K562 (cell line): ENCODE measurements around the gene ZBTB24. TPM values are rescaled to one million over a fixed set of nuclear protein-coding genes. Genes with fewer than 3 reads are reported as not detected.

Experiments used
- DLX4 ChIP-seq: fragments of 250-450 bp; sonication (Bioruptor Pico); IDR thresholded peaks from 2 replicates; pipeline ENCODE4 v1.6.1; 2021; ENCODE audit warnings: mild to moderate bottlenecking
- EHMT2 ChIP-seq: fragments of 450-650 bp; IDR thresholded peaks from 2 replicates; pipeline ENCODE4 v1.6.1; 2018; ENCODE audit warnings: antibody characterized with exemption
- GABPA ChIP-seq: fragments of 200-800 bp; sonication (Bioruptor generic); conservative IDR thresholded peaks from 2 replicates; pipeline ENCODE4 v1.6.1; 2016; ENCODE audit warnings: low read depth, missing genetic modification characterization, missing compliant biosample characterization
- HLTF ChIP-seq: fragments of 450-650 bp; IDR thresholded peaks from 2 replicates; pipeline ENCODE4 v1.6.1; 2016
- MEIS2 ChIP-seq: fragments of 450-650 bp; IDR thresholded peaks from 2 replicates; pipeline ENCODE4 v1.6.1; 2014; ENCODE audit warnings: mild to moderate bottlenecking; ENCODE audit not compliant: partially characterized antibody
- NFE2 ChIP-seq: IDR thresholded peaks from 2 replicates; pipeline ENCODE4 v1.6.1; 2014; ENCODE audit warnings: antibody characterized with exemption, low read depth
- SMAD4 ChIP-seq: fragments of 250-450 bp; sonication (Bioruptor Pico); conservative IDR thresholded peaks from 2 replicates; pipeline ENCODE4 v1.8.0; 2021; ENCODE audit warnings: inconsistent platforms, mild to moderate bottlenecking, moderate library complexity
- SP1 ChIP-seq: sonication (generic); formaldehyde crosslinking; IDR thresholded peaks from 2 replicates; pipeline ENCODE4 v1.8.1; 2022; ENCODE audit warnings: mild to moderate bottlenecking, missing genetic modification reagents
- ZNF408 ChIP-seq: fragments of 250-450 bp; sonication (Bioruptor Pico); IDR thresholded peaks from 2 replicates; pipeline ENCODE4 v1.4.0; 2020; ENCODE audit warnings: low read depth, mild to moderate bottlenecking, moderate library complexity
- ZNF41 ChIP-seq: fragments of 250-450 bp; sonication (Bioruptor Pico); conservative IDR thresholded peaks from 2 replicates; pipeline ENCODE4 v1.4.0; 2020; ENCODE audit warnings: mild to moderate bottlenecking
- polyA plus RNA-seq, 8 experiments: library from polyadenylated mRNA; depleted of rRNA in 4 of 8; stranded (reverse) in 5 of 8; unstranded in 3 of 8; fragments of >200 nt; fragmentation: Nextera tagmentation in 2 of 8; fragmentation: Illumina TruSeq in 1 of 8; extraction: Ambion mirVana in 2 of 8; extraction: Trizol in 1 of 8; gene quantifications; 2 replicates each; pipeline versions ENCODE4 v1.2.1 to v1.2.3, GENCODE V29; 2011 to 2014; ENCODE audit warnings: inconsistent platforms in 1 of 8, missing spikeins in 1 of 8
- total RNA-seq, 7 experiments: library from RNA; depleted of rRNA in 6 of 7; stranded (reverse); fragments of >200 nt in 6 of 7; fragmentation: Illumina TruSeq in 2 of 7; extraction: Trizol in 2 of 7; gene quantifications; 2 replicates each; pipeline versions ENCODE4 v1.2.1 to v1.2.3, GENCODE V29; 2011 to 2021; ENCODE audit warnings: low replicate concordance in 1 of 7

Gene ZBTB24
- total and polyA plus RNA-seq, 9 of the 15 experiments (the other 6 are each of a cell fraction or from before 2014, with no cell fraction given), result 2.0 to 16.7 (median 8.3) TPM

GRCh38 chr6:109472132-109472995 is 10.7 kb downstream of the ZBTB24 start (continued):
- TF ChIP-seq HLTF, result no peak
- no peak for TF ChIP-seq GABPA (tag)
- no peak for TF ChIP-seq SMAD4 (CRISPR knock-in tag)
- TF ChIP-seq DLX4 (CRISPR knock-in tag), result no peak
- no peak for TF ChIP-seq NFE2
- TF ChIP-seq MEIS2, result no peak
- TF ChIP-seq ZNF41 (CRISPR knock-in tag), result no peak
- TF ChIP-seq SP1 (CRISPR knock-in tag), result no peak
- TF ChIP-seq EHMT2, result no peak
- TF ChIP-seq ZNF408 (CRISPR knock-in tag), result no peak
